ENCODE data around the gene NPFF.

NPFF gene

GRCh38 chr12:53514628-53515290, 7.5 kb upstream of the NPFF start:
- DNase-seq (ENCODE audit: low spot score): no peak

GRCh38 chr12:53513712-53514410, 6.6 kb upstream of the NPFF start:
- DNase-seq (ENCODE audit: low spot score): no peak

DNA sequence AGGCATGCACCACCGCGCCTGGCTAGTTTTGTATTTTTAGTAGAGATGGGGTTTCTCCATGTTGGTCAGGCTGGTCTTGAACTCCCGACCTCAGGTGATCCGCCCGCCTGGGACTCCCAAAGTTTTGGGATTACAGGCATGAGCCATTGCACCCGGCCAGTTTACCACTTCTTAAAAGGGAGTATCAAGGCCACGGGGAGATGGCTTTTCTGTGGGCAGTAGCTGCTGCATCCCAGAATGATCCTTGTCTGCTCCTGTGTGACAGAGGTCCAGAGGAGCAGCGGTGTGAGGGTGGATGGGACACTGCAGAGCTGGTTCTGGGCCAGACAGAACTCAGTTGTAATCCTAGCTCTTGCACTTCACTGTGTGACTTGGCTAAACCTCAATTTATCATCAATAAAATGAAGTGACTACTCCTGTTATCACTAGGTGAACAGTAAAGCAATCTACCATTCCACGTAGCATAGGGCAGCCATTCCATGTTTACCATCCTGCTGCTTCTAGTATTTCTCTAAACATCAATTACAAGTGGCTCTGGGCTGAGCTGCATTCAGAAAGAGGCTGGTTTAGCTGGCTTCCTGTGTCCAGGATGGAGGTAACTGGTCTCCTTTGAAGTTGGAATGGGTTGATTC, 3.0 kb upstream of the NPFF start:
- no peak for DNase-seq (ENCODE audit: low spot score)

- DNase-seq (ENCODE audit: low spot score): peak; percentile 94
Measured at GRCh38 chr12:53508534-53509170, 1.4 kb upstream of the NPFF start.

DNA sequence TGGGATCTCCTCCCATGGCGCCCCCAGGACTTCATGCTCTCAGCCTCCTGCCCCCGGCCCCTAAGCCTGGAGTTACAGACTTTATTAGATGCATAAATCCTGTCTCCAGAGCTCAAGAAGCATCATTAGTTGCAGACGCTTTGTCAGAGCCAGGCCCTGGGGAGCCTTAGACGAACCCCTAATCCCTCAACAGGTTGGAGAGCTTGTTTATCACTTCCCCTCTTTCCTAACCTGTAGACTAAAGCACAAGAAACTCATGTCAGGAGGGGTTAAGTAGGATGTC, 260 bp upstream of the NPFF start:
- DNase-seq (ENCODE audit: low spot score): no peak

GRCh38 chr12:53506450-53506785, 866 bp downstream of the NPFF start:
- DNase-seq (ENCODE audit: low spot score): no peak

DNA sequence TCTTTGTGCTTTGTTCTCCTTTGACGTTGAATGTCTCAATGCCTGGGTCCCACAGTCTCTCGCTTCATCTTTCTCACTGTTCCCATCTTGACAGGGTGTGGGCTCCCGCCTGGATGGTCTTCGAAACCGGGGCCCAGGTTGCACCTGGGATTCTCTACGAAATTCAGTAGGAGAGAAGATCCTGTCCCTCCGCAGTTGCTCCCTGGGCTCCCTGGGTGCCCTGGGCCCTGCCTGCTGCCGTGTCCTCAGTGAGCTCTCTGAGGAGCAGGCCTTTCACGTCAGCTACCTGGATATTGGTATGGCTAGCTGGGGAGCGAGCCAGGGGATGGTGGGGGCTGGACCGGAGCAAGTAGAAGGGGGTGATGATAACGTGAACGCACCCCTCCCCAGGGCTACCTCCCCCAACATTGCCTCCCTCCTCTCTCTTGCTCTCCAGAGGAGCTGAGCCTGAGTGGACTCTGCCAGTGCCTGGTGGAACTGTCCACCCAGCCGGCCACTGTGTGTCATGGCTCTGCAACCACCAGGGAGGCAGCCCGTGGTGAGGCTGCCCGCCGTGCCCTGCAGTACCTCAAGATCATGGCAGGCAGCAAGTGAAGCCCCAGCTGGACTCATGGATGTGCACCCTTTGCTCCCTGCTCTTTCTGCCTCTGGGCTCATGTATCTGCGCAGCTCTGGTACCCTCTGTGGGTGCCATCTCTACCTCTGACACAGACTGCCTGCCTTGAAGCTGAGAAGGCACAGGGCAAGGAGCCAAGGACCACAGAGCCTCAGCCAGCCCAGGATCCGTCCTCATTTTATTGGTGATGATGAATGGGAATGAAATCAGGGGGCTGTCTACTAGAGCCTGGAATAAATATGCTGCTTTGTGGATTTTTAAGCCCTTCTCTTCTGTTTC, 1.5 kb downstream of the NPFF start:
- no peak for DNase-seq (ENCODE audit: low spot score)

DNA sequence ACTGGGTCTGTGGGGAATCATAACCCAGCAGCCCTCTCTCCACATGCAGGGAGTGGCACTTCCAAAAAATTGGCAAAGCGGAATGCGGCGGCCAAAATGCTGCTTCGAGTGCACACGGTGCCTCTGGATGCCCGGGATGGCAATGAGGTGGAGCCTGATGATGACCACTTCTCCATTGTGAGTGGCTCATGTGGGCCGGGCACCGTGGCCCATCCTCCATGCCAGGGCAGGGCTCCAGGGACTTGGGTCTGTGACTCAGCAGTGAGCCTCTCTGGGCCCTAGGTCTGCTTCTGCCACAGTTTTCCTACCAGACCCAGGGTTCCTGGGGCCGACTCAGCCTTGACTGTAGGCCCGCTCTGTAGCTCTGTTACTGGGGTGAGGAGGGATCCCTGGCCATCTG, 2.2 kb downstream of the NPFF start:
- no peak for DNase-seq (ENCODE audit: low spot score)

DNA sequence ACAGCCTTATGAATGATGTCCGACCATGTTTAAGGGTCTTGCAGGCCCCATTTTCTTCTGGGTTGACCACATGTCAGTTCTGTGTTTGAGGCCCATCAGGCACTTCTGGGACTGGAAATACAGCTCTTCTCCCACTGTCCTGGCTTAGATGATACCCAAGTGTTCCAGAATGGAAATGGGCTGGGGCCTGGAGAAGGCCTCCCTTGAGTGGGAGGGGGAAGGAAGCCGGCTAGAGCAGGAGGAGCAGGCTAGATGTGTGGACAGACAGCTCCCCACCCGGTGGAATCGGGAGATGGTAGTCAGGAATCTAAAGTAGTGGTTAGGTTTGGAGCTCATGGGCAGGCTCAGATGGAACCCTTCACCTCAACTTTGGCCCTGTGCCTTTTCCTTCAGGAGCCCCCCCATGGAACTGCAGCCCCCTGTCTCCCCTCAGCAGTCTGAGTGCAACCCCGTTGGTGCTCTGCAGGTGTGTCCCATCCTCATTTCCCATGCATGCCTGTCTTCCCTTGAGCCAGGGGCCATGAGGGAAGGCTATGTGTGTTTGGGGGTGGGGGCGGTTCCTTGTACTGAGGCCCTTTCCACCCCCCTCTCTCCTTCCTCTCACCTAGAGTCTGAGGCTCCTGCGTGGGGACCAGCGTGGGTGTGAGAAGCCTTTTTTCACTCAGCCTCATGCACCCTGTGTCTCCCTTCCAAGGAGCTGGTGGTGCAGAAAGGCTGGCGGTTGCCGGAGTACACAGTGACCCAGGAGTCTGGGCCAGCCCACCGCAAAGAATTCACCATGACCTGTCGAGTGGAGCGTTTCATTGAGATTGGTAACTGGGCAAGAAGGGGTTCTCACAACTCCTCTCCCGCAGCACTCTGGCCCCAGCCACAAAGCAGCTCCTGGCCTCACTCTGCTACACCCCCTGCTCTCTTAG, 3.0 kb downstream of the NPFF start:
- no peak for DNase-seq (ENCODE audit: low spot score)

DNA sequence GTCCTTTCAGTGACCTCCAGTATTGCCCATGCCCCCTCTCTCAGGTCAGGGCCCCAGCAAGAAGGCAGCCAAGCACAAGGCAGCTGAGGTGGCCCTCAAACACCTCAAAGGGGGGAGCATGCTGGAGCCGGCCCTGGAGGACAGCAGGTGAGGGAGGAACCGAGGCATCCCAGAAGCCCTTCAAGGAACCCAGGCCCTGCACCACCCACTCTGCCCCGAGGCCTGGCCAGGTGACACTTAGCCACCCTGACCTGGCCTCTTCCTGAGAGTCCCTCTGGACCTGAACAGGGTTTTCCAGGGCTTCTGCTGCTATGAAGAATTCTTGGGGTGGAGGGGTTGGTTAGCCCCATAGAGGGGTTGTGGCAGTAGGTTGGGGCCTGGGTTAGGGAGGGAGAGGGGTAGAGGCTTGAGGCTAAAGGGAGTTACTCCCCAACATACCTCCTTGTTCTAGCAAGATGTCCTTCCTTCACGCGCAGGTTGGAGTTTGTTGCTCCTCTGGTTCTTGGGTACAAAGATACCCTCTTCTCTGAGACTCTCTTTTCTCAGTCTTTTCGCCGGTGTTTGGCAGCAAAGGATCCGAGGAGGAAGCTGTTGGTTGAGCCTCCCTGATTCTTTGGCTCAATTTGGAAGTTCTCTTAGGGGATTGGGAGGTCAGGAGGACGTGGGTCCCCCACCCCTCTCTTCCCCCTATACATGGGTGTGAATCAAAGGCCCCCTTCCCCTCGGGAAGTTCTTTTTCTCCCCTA, 4.1 kb downstream of the NPFF start:
- no peak for DNase-seq (ENCODE audit: low spot score)

DNA sequence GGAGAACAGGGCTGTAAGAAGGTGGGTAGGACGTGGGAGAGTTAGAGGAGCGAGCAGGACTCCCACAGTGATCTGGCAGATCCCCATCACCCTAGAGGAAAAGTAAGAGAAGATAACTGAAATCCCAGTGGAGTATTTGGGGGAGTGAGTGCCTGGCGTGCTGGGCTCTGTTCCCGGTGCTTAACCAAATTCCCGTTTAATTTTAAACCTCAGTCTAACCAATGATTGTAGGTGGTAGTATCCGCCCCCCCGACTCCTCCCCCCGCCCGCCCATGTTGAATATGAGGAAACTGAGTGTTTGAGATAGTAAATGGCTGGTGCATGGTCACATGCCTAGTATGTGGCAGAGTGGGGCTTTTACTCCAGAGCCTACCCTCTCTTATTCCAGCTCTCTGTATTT, 5.0 kb downstream of the NPFF start:
- DNase-seq (ENCODE audit: low spot score): no peak

GRCh38 chr12:53501615-53502181, 5.6 kb downstream of the NPFF start:
- DNase-seq (ENCODE audit: low spot score): no peak

GRCh38 chr12:53500776-53501614, 6.3 kb downstream of the NPFF start, which contains the start of gene TARBP2:
TARBP2 (plus strand) TSS chr12:53501283; CDS start chr12:53501409, 126 bp downstream.
- peak; percentile 100 for DNase-seq (ENCODE audit: low spot score)

DNA sequence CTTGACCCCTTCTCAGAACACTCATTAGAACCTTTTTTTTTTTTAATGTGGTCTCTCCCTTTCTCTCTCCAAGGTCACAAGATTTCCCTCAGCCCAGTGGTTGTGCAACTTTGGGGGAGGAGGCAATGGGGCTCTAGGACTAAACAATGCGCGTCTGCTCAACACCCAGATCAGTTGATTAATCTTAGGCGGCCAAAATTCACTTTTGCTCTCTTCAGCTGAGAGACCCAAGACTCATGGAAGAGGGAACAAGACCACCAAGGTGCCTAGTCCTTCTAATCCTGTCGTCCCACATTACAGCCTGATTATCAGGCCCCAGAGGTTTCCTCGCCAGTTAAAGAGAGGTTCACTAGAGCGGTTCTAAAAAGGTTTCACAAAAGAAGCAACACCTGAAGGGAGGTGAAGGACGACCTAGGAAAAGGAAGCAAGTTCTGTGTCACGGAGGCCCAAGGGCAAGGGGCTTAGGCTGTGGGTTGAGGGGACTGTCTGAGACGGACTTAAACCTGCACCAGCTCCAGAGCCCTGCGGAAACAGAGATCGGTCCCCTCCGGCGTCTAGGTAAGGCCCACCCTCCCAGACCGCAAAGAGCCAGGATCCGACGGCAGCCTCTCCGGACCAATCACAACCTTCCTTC, 7.0 kb downstream of the NPFF start:
- no peak for DNase-seq (ENCODE audit: low spot score)

DNA sequence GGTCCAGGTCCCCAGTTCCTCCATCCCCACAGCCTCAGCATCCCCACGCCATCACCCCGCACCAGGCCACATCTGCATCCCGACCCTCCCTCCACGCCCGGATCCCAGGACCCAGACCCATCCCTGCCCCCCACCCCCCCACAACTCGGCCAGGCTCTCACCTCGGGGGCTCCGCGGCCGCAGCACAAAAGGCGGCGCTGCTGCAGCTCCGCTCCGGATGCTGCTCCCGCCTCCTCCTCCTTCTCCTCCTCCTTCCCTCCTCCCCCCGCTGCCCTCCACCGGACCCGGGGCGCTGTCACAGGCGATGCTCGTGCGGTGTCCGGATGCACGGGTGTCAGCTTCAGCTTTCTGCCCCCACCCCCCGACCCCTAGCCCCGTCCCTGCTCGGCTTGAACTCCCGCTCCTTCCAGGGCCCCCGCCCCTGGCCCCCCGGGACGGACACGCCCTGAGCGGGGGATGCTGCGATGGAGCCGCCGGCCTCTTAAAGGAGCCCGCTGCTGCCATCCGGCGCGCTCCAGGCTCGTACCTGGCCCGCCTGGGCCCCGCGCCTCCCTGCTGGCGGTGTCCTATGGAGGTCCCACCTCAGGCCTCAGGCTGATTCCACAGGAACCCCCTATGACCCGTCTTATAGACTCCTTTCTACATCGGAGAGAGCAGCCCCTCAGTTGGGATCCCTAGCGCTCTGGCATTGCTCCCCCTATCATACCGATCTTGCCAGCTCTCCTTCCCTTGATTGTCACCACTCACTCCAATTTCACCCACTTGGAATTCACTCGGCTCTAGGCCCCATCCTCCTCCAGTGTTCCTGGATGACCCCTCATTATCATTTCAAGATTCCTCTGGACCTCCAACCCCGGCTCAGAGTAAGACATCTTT, 7.8 kb downstream of the NPFF start, which contains the start of gene MAP3K12:
MAP3K12 (minus strand) TSS at position 193 of the 876 bp plus-strand sequence. CDS start 12,067 bp downstream, outside the sequence.
- peak; percentile 89 for DNase-seq (ENCODE audit: low spot score)

GRCh38 chr12:53498235-53498630, 9.1 kb downstream of the NPFF start:
- DNase-seq (ENCODE audit: low spot score): no peak

DNA sequence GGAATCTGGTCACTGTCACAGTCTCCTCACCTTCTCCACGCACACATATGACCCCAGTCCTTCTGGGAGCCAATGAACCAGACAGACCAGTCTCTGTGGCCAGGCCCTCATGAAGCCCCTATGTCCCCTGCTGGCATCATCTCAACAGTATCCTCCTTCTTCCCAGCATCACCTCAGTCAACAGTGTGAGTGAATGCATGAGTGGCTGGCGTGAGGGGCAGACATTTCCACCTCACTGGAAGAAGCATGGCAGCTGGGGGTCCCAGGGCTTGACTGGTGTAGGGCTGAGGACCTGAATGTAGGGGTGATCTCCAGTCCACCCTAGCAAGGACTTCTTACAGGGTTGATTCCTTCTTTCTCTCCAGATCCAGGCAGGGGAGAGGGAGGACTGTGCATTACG, 9.8 kb downstream of the NPFF start:
- DNase-seq (ENCODE audit: low spot score): no peak

DNA sequence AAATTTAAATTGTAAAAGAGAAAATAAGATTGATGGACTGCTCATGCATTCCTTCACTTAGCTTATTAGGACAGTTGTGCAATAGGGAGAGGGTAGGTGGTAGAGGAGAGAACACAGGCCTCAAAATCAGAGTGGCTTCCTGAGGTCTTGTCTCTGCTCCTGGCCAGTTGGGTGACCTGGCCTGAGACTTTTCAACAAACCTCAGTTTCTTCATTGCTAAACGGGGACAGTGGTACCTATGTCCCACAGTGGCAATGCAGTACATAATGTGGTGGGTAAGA, 10.6 kb downstream of the NPFF start:
- DNase-seq (ENCODE audit: low spot score): peak; percentile 32
